HG03103 (cell line): ENCODE results near the gene RAP1GAP.
"Not testable (repeated sequence)": the region's sequence is repeated elsewhere in the genome, so short reads cannot be mapped to it uniquely, and the experiment has no call there.

ENCODE experiments used
- ATAC-seq: cut with Tn5 transposase; IDR thresholded peaks from one replicate; pipeline ENCODE4 v1.9.1; 2021; ENCODE audit warnings: low read depth; ENCODE audit not compliant: unreplicated experiment

The RAP1GAP gene

GRCh38 chr1:21680381-21680780 is 11.2 kb upstream of the RAP1GAP start:
- ATAC-seq, result no peak

- ATAC-seq, result no peak
Observed at GRCh38 chr1:21677168-21677567, 8.0 kb upstream of the RAP1GAP start.

GRCh38 chr1:21674957-21675356 is 5.8 kb upstream of the RAP1GAP start:
- ATAC-seq, result no peak

GRCh38 chr1:21673853-21674252 is 4.7 kb upstream of the RAP1GAP start:
- not testable (repeated sequence) for ATAC-seq

- ATAC-seq, result no peak
Observed at GRCh38 chr1:21673277-21673780, 4.2 kb upstream of the RAP1GAP start.

- no peak for ATAC-seq
Observed at GRCh38 chr1:21672478-21673276, 3.5 kb upstream of the RAP1GAP start.

GRCh38 chr1:21671915-21672314 is 2.8 kb upstream of the RAP1GAP start:
- no peak for ATAC-seq

- ATAC-seq, result no peak
Observed at GRCh38 chr1:21670956-21671902, 2.1 kb upstream of the RAP1GAP start.

- ATAC-seq, result no peak
Observed at GRCh38 chr1:21670059-21670881, 1.1 kb upstream of the RAP1GAP start.

GRCh38 chr1:21668951-21669257 is 253 bp downstream of the RAP1GAP start:
- no peak for ATAC-seq

- ATAC-seq, result no peak
Observed at GRCh38 chr1:21668232-21668950, 766 bp downstream of the RAP1GAP start.

- no peak for ATAC-seq
Observed at GRCh38 chr1:21667348-21668231, 1.6 kb downstream of the RAP1GAP start.

GRCh38 chr1:21666576-21667320 is 2.4 kb downstream of the RAP1GAP start:
- ATAC-seq, result no peak

- ATAC-seq, result no peak
Observed at GRCh38 chr1:21665711-21666575, 3.2 kb downstream of the RAP1GAP start.

GRCh38 chr1:21664806-21665588 is 4.2 kb downstream of the RAP1GAP start:
- ATAC-seq, result no peak

- no peak for ATAC-seq
Observed at GRCh38 chr1:21663951-21664805, 5.0 kb downstream of the RAP1GAP start.
